ENCODE data around the gene MYEOV.

Gene MYEOV

GRCh38 chr11:69319255-69320106 is 25.5 kb downstream of the MYEOV start:
- DNase-seq: no peak

- DNase-seq: no peak
Observed at GRCh38 chr11:69320326-69320725, 26.4 kb downstream of the MYEOV start.

- no peak for DNase-seq
Observed at GRCh38 chr11:69320756-69321741, 27.1 kb downstream of the MYEOV start.

- no peak for DNase-seq
Observed at GRCh38 chr11:69321877-69322361, 28.0 kb downstream of the MYEOV start.

- no peak for DNase-seq
Observed at GRCh38 chr11:69325446-69325845, 31.5 kb downstream of the MYEOV start.

GRCh38 chr11:69326622-69327219 is 32.8 kb downstream of the MYEOV start:
- DNase-seq: no peak

- no peak for DNase-seq
Observed at GRCh38 chr11:69327741-69328191, 33.8 kb downstream of the MYEOV start.

- no peak for DNase-seq
Observed at GRCh38 chr11:69328231-69328630, 34.3 kb downstream of the MYEOV start.

GRCh38 chr11:69329581-69329980 is 35.6 kb downstream of the MYEOV start:
- DNase-seq: no peak

- no peak for DNase-seq
Observed at GRCh38 chr11:69330330-69330729, 36.4 kb downstream of the MYEOV start.

GRCh38 chr11:69333149-69333710 is 39.3 kb downstream of the MYEOV start:
- no peak for DNase-seq

- DNase-seq: no peak
Observed at GRCh38 chr11:69333879-69334278, 39.9 kb downstream of the MYEOV start.

- no peak for DNase-seq
Observed at GRCh38 chr11:69335007-69335780, 41.2 kb downstream of the MYEOV start.

GRCh38 chr11:69335781-69336405 is 41.9 kb downstream of the MYEOV start:
- no peak for DNase-seq

- DNase-seq: peak; percentile 25
Observed at GRCh38 chr11:69337211-69337721, 43.3 kb downstream of the MYEOV start.

GRCh38 chr11:69339041-69339733 is 45.2 kb downstream of the MYEOV start:
- no peak for DNase-seq

GRCh38 chr11:69339983-69340565 is 46.1 kb downstream of the MYEOV start:
- DNase-seq: no peak

GRCh38 chr11:69342588-69343330 is 48.8 kb downstream of the MYEOV start:
- DNase-seq: no peak
